Subcutaneous adipose tissue (tissue), 4 donors: ENCODE data around the gene ARSB. TPM values are rescaled to one million over a fixed set of nuclear protein-coding genes. Genes with fewer than 3 reads are reported as not detected.

Experiments
- CTCF ChIP-seq: fragments of 450-650 bp; IDR thresholded peaks from one replicate; pipeline ENCODE4 v1.5.1; 2016; ENCODE audit warnings: low read depth, mild to moderate bottlenecking, control low read depth, antibody characterized with exemption, moderate library complexity
- total RNA-seq, 4 donors: library from RNA; depleted of rRNA; stranded (reverse); fragments of >200 nt; gene quantifications; one replicate each; pipeline ENCODE4 v1.1.0, GENCODE V29; 2016

Gene ARSB
- total RNA-seq, 4 donors from 2014 or later = 10.9 to 24.8 (median 17.0) TPM

- no peak for TF ChIP-seq CTCF
These were observed 171.8 kb downstream of the ARSB start for GRCh38 chr5:78813286-78813685.

- no peak for TF ChIP-seq CTCF
These were observed 173.2 kb downstream of the ARSB start for GRCh38 chr5:78811866-78812265.

GRCh38 chr5:78811121-78811817 is 173.8 kb downstream of the ARSB start:
- TF ChIP-seq CTCF = no peak

GRCh38 chr5:78810098-78810920 is 174.8 kb downstream of the ARSB start:
- TF ChIP-seq CTCF = no peak

GRCh38 chr5:78809444-78809843 is 175.7 kb downstream of the ARSB start:
- no peak for TF ChIP-seq CTCF

GRCh38 chr5:78808818-78809217 is 176.3 kb downstream of the ARSB start:
- no peak for TF ChIP-seq CTCF

- no peak for TF ChIP-seq CTCF
These were observed 176.7 kb downstream of the ARSB start for GRCh38 chr5:78808380-78808779.
